Measurements from ENCODE around the gene RAB43.
"Not testable (repeated sequence)": the region's sequence is repeated elsewhere in the genome, so short reads cannot be mapped to it uniquely, and the experiment has no call there.

The RAB43 gene

DNA sequence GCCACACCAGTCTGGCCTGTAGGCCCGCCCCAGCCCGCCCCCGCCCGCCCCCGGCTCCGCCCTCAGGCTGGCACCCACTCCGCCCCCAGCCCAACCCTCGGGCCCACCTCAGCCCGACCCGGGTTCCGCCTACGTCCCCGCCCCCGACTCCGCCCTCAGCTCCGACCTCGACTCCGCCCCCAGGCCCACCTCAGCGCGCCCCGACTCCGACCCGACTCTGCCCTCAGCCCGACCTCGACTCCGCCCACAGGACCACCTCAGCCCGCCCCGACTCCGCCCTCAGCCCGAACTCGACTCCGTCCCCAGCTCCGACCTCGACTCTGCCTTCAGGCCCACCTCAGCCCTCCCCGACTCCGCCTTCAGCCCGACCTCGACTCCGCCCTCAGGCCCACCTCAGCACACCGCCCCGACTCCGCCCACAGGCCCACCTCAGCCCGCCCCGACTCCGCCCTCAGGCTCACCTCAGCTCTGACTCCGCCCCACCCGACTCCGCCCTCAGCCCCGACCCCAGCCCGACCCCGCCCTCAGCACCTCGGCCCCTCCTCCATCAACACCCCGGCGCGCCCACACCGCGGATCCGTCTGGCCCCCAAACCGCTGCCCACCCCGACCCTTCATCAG, at the start of gene RAB43:
RAB43 (minus strand) TSS at position 13 of the 620 bp plus-strand sequence. CDS start 315 bp downstream, outside the sequence.
- DNase-seq (ENCODE audit: low read depth, low spot score), result peak; percentile 45

- DNase-seq (ENCODE audit: low read depth, low spot score), result no peak
Measured at GRCh38 chr3:129166579-129167332, 45.2 kb upstream of the RAB43 start.

- DNase-seq (ENCODE audit: low read depth, low spot score), result not testable (repeated sequence)
Measured at GRCh38 chr3:129165594-129165993, 44.0 kb upstream of the RAB43 start.

- no peak for DNase-seq (ENCODE audit: low read depth, low spot score)
Measured at GRCh38 chr3:129164500-129164899, 42.9 kb upstream of the RAB43 start.

- DNase-seq (ENCODE audit: low read depth, low spot score), result no peak
Measured at GRCh38 chr3:129162729-129163579, 41.4 kb upstream of the RAB43 start.

GRCh38 chr3:129161860-129162271, 40.3 kb upstream of the RAB43 start:
- no peak for DNase-seq (ENCODE audit: low read depth, low spot score)

- peak; percentile 89 for DNase-seq (ENCODE audit: low read depth, low spot score)
Measured at GRCh38 chr3:129160891-129161859, 39.6 kb upstream of the RAB43 start, which contains the start of gene ISY1. Gene ISY1 (minus strand): TSS chr3:129161063. CDS start chr3:129160975, 88 bp downstream.

DNA sequence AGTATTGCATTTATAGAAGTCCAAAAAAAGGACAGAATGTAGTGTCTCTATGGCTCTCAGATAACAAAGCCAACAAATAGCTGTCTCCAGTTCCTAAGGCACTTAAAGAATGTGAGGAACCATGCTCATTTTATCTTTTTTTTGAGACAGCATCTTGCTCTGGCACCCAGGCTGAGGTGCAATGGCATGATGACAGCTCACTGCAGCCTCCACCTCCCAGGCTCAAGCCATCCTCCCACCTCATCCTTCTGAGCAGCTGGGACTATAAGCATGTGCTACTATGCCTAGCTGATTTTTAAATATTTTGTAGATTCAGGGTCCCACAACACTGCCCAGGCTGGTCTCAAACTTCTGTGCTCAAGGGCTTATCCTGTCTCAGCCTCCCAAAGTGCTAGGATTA, 23.2 kb upstream of the RAB43 start:
- no peak for DNase-seq (ENCODE audit: low read depth, low spot score)

- not testable (repeated sequence) for DNase-seq (ENCODE audit: low read depth, low spot score)
Measured at GRCh38 chr3:129141011-129141410, 19.4 kb upstream of the RAB43 start.

GRCh38 chr3:129139911-129140310, 18.3 kb upstream of the RAB43 start:
- no peak for DNase-seq (ENCODE audit: low read depth, low spot score)

- not testable (repeated sequence) for DNase-seq (ENCODE audit: low read depth, low spot score)
Measured at GRCh38 chr3:129136275-129136674, 14.7 kb upstream of the RAB43 start.

- DNase-seq (ENCODE audit: low read depth, low spot score), result no peak
Measured at GRCh38 chr3:129132097-129132866, 10.7 kb upstream of the RAB43 start.

- DNase-seq (ENCODE audit: low read depth, low spot score), result no peak
Measured at GRCh38 chr3:129131465-129132088, 10.0 kb upstream of the RAB43 start.

DNA sequence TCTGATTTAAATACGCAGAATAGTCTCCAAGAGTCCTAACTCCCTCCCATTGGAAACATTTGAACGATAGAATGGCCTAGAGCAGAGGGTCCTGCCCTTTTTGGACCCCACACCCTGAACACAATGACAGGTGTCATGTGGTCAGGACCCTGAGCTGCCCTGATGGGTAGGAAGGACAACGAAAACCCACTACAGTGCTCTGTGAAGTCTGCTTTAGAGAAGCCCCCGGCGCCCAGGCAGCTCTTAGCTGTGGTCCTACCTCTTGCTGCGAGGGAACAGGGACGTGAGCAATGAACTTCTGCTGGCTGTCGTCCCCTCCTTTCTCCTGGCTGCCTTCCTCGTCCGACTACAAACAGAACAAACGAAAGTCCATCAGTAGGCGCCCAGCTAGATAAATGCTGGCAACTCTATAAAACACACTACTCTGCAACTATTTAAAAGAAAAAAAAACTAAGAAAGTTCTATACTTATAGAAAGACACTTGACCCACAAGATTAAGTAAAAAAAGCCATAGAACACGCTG, 8.7 kb upstream of the RAB43 start:
- DNase-seq (ENCODE audit: low read depth, low spot score), result no peak

GRCh38 chr3:129128357-129129155, 7.0 kb upstream of the RAB43 start:
- DNase-seq (ENCODE audit: low read depth, low spot score), result no peak

- DNase-seq (ENCODE audit: low read depth, low spot score), result no peak
Measured at GRCh38 chr3:129126726-129127280, 5.2 kb upstream of the RAB43 start.

GRCh38 chr3:129123314-129124060, 1.9 kb upstream of the RAB43 start:
- no peak for DNase-seq (ENCODE audit: low read depth, low spot score)

All from smooth muscle cell of the brain vasculature (primary cell).